CD4-positive, alpha-beta T cell treated with Interleukin-17A for 1 hour (primary cell): Measurements from ENCODE around the gene SEMA3B.
"Not testable (repeated sequence)": the region's sequence is repeated elsewhere in the genome, so short reads cannot be mapped to it uniquely, and the experiment has no call there.

ENCODE experiments used
- DNase-seq: peaks from one replicate; pipeline ENCODE4 v3.0.0-alpha.2; 2020

SEMA3B gene

GRCh38 chr3:50260027-50260941 is 8.7 kb upstream of the SEMA3B start:
- peak; percentile 86 for DNase-seq

- DNase-seq, result no peak
Measured at GRCh38 chr3:50260942-50261441, 8.0 kb upstream of the SEMA3B start.

GRCh38 chr3:50261505-50261904 is 7.4 kb upstream of the SEMA3B start:
- no peak for DNase-seq

GRCh38 chr3:50262200-50262599 is 6.7 kb upstream of the SEMA3B start:
- DNase-seq, result not testable (repeated sequence)

- no peak for DNase-seq
Measured at GRCh38 chr3:50262778-50263177, 6.2 kb upstream of the SEMA3B start.

GRCh38 chr3:50263478-50264382 is 5.2 kb upstream of the SEMA3B start:
- no peak for DNase-seq

GRCh38 chr3:50264383-50264963 is 4.5 kb upstream of the SEMA3B start:
- DNase-seq, result no peak

GRCh38 chr3:50264964-50265485 is 3.9 kb upstream of the SEMA3B start:
- DNase-seq, result no peak

- no peak for DNase-seq
Measured at GRCh38 chr3:50265571-50265970, 3.4 kb upstream of the SEMA3B start.

GRCh38 chr3:50266017-50266416 is 2.9 kb upstream of the SEMA3B start:
- no peak for DNase-seq

GRCh38 chr3:50266836-50267235 is 2.1 kb upstream of the SEMA3B start:
- no peak for DNase-seq

GRCh38 chr3:50267280-50267913 is 1.6 kb upstream of the SEMA3B start:
- no peak for DNase-seq

GRCh38 chr3:50268276-50268675 is 671 bp upstream of the SEMA3B start:
- DNase-seq, result no peak

- DNase-seq, result no peak
Measured at GRCh38 chr3:50269460-50269859, 513 bp downstream of the SEMA3B start.

GRCh38 chr3:50269977-50270413 is 1.0 kb downstream of the SEMA3B start:
- DNase-seq, result no peak

- DNase-seq, result no peak
Measured at GRCh38 chr3:50270422-50271224, 1.7 kb downstream of the SEMA3B start.

GRCh38 chr3:50271314-50271936 is 2.5 kb downstream of the SEMA3B start:
- DNase-seq, result no peak

GRCh38 chr3:50272538-50272910 is 3.6 kb downstream of the SEMA3B start:
- DNase-seq, result not testable (repeated sequence)

GRCh38 chr3:50272911-50273688 is 4.2 kb downstream of the SEMA3B start:
- peak; percentile 86 for DNase-seq

- DNase-seq, result no peak
Measured at GRCh38 chr3:50273689-50274065, 4.7 kb downstream of the SEMA3B start.
